Activated B cell treated with CpG ODN at 0.5 μM for 24 hours (primary cell): Measurements from ENCODE around the gene NOS1AP. TPM values are rescaled to one million over a fixed set of nuclear protein-coding genes. Genes with fewer than 3 reads are reported as not detected.

ENCODE experiments used
- ATAC-seq: fragments of 200-7000 bp; cut with Tn5 transposase; one replicate; pipeline ENCODE4 v1.10.0; 2021; ENCODE audit warnings: low read depth, mild to moderate bottlenecking, moderate library complexity
- CTCF ChIA-PET: fragments of 350-600 bp; sonication (Branson Sonifier 250); formaldehyde crosslinking; loops from one replicate; lab custom pipeline; 2021; ENCODE audit warnings: antibody characterized with exemption; lab: Charles Lee
- POLR2A ChIA-PET: fragments of 350-600 bp; sonication (Branson Sonifier 250); formaldehyde crosslinking; loops from one replicate; lab custom pipeline; 2021; ENCODE audit warnings: antibody characterized with exemption; lab: Charles Lee
- DNase-seq: peaks from one replicate; pipeline ENCODE4 v3.0.0; 2022
- H3K27ac Mint-ChIP-seq: one replicate; pipeline ENCODE4 v1.8.0; 2020; ENCODE audit warnings: mixed read lengths
- H3K27me3 Mint-ChIP-seq: one replicate; pipeline ENCODE4 v1.8.0; 2021; ENCODE audit warnings: mixed read lengths
- H3K36me3 Mint-ChIP-seq: one replicate; pipeline ENCODE4 v1.8.0; 2021; ENCODE audit warnings: low read depth, mixed read lengths
- H3K4me1 Mint-ChIP-seq: one replicate; pipeline ENCODE4 v1.8.0; 2021; ENCODE audit warnings: mixed read lengths
- H3K4me3 Mint-ChIP-seq: one replicate; pipeline ENCODE4 v1.8.0; 2020; ENCODE audit warnings: mild to moderate bottlenecking, mixed read lengths
- H3K9me3 Mint-ChIP-seq: one replicate; pipeline ENCODE4 v1.8.0; 2020; ENCODE audit warnings: mixed read lengths
- intact Hi-C: fragments of 100-400 bp; cut with micrococcal nuclease; formaldehyde crosslinking; loops from one replicate; pipeline ENCODE4 v1.15.1; 2024
- total RNA-seq: library from RNA; stranded (reverse); gene quantifications from 2 replicates; pipeline ENCODE4 v1.2.3, GENCODE V29; 2022
- TF ChIP-seq, protein P1 (sequence below): fragments of 200-600 bp; IDR thresholded peaks from one replicate; pipeline ENCODE4 v1.8.0; 2022; ENCODE audit warnings: antibody characterized with exemption, mild to moderate bottlenecking

NOS1AP gene
- total RNA-seq, 1 donor from 2014 or later: not detected

- ChIA-PET CTCF (no interaction called here), POLR2A (no interaction called here)
- Mint-ChIP-seq H3K27ac (no peak overlapping the region), H3K27me3 (peaks cover 23% of the 10 kb centered on the region), H3K4me3 (no peak overlapping the region), H3K4me1 (no peaks in the 10 kb centered on the region), H3K9me3 (no peaks in the 10 kb centered on the region), H3K36me3 (no peaks in the 10 kb centered on the region)
- TF ChIP-seq, protein P1, sequence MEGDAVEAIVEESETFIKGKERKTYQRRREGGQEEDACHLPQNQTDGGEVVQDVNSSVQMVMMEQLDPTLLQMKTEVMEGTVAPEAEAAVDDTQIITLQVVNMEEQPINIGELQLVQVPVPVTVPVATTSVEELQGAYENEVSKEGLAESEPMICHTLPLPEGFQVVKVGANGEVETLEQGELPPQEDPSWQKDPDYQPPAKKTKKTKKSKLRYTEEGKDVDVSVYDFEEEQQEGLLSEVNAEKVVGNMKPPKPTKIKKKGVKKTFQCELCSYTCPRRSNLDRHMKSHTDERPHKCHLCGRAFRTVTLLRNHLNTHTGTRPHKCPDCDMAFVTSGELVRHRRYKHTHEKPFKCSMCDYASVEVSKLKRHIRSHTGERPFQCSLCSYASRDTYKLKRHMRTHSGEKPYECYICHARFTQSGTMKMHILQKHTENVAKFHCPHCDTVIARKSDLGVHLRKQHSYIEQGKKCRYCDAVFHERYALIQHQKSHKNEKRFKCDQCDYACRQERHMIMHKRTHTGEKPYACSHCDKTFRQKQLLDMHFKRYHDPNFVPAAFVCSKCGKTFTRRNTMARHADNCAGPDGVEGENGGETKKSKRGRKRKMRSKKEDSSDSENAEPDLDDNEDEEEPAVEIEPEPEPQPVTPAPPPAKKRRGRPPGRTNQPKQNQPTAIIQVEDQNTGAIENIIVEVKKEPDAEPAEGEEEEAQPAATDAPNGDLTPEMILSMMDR: no peak
- ATAC-seq (no peak), DNase-seq (no peak)
- intact Hi-C loops: no loop called here
Observed at GRCh38 chr1:162131400-162132321, 62.2 kb downstream of the NOS1AP start.

DNA sequence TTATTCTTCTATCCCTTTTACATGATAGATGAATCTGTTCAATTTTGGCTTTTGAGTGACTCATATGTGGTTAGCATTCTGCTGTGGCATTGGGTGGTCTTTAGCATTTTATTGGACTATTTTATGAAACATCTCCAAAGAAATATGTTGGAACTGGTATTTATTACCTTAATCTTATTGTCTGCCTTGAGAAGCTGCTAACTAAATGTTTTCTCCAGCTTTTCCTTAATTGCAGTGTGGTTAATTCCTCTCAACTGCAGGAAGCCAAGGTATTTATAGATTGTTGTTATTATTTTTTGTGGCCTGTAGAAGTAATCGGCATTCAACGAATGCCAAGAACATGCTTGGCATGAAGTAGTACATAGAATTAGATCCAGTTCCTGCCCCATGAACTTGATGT is 64.1 kb downstream of the NOS1AP start:
- ChIA-PET CTCF (interaction anchor here (0.5 kb wide), 1 partner anchor 477 kb away, joined by 3 read pairs; no protein-coding TSS in a partner anchor), POLR2A (no interaction called here)
- no peak for ATAC-seq

DNA sequence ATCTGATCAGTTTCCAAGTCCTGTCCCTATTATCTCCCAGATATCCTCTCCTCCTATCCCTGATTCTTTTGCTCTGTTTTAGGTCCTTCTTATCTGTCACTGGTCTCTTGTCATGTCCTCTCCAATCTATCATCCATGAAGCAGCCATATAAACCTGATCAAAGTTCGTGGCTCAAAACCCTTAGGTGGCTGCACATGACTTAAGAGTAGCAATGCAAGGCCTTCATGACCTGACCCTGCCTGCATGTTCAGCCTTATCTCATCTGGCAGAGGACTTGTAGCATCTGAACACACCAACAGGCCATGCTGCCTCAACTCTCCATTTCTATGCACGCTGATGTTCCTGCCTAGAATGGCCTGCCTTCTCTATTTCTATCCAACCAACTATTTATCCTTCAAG is 65.2 kb downstream of the NOS1AP start:
- no peak for ATAC-seq
- POLR2A ChIA-PET: no interaction called here
- TF ChIP-seq, protein P1: no peak

More for the DNA sequence above, 64.1 kb downstream of the NOS1AP start:
- H3K4me1 Mint-ChIP-seq: no peaks in the 10 kb centered on the region
- intact Hi-C loops: no loop called here
- no peak overlapping the region for H3K27ac Mint-ChIP-seq
- H3K36me3 Mint-ChIP-seq: no peaks in the 10 kb centered on the region
- no peaks in the 10 kb centered on the region for H3K9me3 Mint-ChIP-seq
- DNase-seq: no peak
- TF ChIP-seq, protein P1: no peak
- peaks cover 23% of the 10 kb centered on the region for H3K27me3 Mint-ChIP-seq
- no peak overlapping the region for H3K4me3 Mint-ChIP-seq

GRCh38 chr1:162135271-162135775 is 65.8 kb downstream of the NOS1AP start:
- TF ChIP-seq, protein P1: no peak
- intact Hi-C loops: no loop called here
- Mint-ChIP-seq H3K27me3 (peaks cover 18% of the 10 kb centered on the region), H3K4me3 (no peak overlapping the region), H3K27ac (no peak overlapping the region), H3K9me3 (no peaks in the 10 kb centered on the region), H3K4me1 (no peaks in the 10 kb centered on the region), H3K36me3 (no peaks in the 10 kb centered on the region)
- DNase-seq: no peak
- no peak for ATAC-seq
- ChIA-PET POLR2A (no interaction called here), CTCF (no interaction called here)

More for the DNA sequence above, 65.2 kb downstream of the NOS1AP start:
- Mint-ChIP-seq H3K27ac (no peak overlapping the region), H3K4me1 (no peaks in the 10 kb centered on the region), H3K4me3 (no peak overlapping the region), H3K9me3 (no peaks in the 10 kb centered on the region), H3K27me3 (peaks cover 19% of the 10 kb centered on the region), H3K36me3 (no peaks in the 10 kb centered on the region)
- DNase-seq: no peak
- intact Hi-C loops: no loop called here
- CTCF ChIA-PET: no interaction called here

DNA sequence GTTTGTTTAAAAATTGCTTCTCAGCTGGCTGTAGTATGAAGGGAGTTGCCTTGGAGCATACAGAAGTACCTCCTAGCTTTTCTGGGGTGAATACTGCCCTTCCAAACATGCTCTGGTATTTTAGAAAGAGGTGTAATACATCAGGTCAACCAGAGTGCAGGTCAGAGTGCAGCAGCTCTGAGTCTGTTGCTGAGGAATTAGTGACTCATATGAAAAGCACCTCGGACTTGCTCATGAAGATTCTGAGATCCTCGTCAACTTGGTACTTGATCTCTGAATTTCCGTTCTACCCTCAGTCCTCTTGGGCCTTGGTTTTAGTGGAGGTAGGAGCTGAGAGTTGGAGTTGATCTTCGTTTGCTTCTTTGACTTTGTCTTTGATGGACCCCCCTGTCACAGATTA is 67.3 kb downstream of the NOS1AP start:
- TF ChIP-seq, protein P1: no peak
- DNase-seq: no peak
- peaks cover 18% of the 10 kb centered on the region for H3K27me3 Mint-ChIP-seq
- H3K4me1 Mint-ChIP-seq: no peaks in the 10 kb centered on the region
- no peak overlapping the region for H3K4me3 Mint-ChIP-seq
- CTCF ChIA-PET: no interaction called here
- H3K9me3 Mint-ChIP-seq: no peaks in the 10 kb centered on the region
- POLR2A ChIA-PET: no interaction called here
- no peaks in the 10 kb centered on the region for H3K36me3 Mint-ChIP-seq
- intact Hi-C loops: no loop called here
- no peak for ATAC-seq
- no peak overlapping the region for H3K27ac Mint-ChIP-seq
